Measurements from ENCODE around the gene ANO4. TPM values are rescaled to one million over a fixed set of nuclear protein-coding genes. Genes with fewer than 3 reads are reported as not detected.

ANO4 gene
- total RNA-seq, 1 donor from 2014 or later: not detected

GRCh38 chr12:100796621-100797020 lies 2.0 kb downstream of the ANO4 start:
- Mint-ChIP-seq H3K4me3 (no peak overlapping the region), H3K27me3 (peaks cover 18% of the 10 kb centered on the region), H3K36me3 (ENCODE audit: low read depth) (no peaks in the 10 kb centered on the region), H3K4me1 (no peaks in the 10 kb centered on the region), H3K9me3 (no peaks in the 10 kb centered on the region), H3K27ac (no peak overlapping the region)
- ChIA-PET CTCF (no interaction called here), POLR2A (no interaction called here)
- ATAC-seq (ENCODE audit: low read depth): no peak
- no peak for DNase-seq
- TF ChIP-seq CTCF (IDR thresholded peaks at IDR 0.05): no peak
- intact Hi-C loops (cut with micrococcal nuclease): no loop called here

GRCh38 chr12:100797246-100797645 lies 2.7 kb downstream of the ANO4 start:
- H3K9me3 Mint-ChIP-seq: no peaks in the 10 kb centered on the region
- ATAC-seq (ENCODE audit: low read depth) (no peak), DNase-seq (no peak)
- no peak overlapping the region for H3K4me3 Mint-ChIP-seq
- no peaks in the 10 kb centered on the region for H3K36me3 Mint-ChIP-seq (ENCODE audit: low read depth)
- H3K4me1 Mint-ChIP-seq: no peaks in the 10 kb centered on the region
- H3K27ac Mint-ChIP-seq: no peak overlapping the region
- ChIA-PET POLR2A (no interaction called here), CTCF (no interaction called here)
- TF ChIP-seq CTCF (IDR thresholded peaks at IDR 0.05): no peak
- intact Hi-C loops (cut with micrococcal nuclease): no loop called here
- peaks cover 18% of the 10 kb centered on the region for H3K27me3 Mint-ChIP-seq

- DNase-seq (no peak), ATAC-seq (ENCODE audit: low read depth) (no peak)
- H3K9me3 Mint-ChIP-seq: no peaks in the 10 kb centered on the region
- H3K27me3 Mint-ChIP-seq: peaks cover 18% of the 10 kb centered on the region
- H3K27ac Mint-ChIP-seq: no peak overlapping the region
- ChIA-PET POLR2A (no interaction called here), CTCF (no interaction called here)
- no peak overlapping the region for H3K4me3 Mint-ChIP-seq
- intact Hi-C loops (cut with micrococcal nuclease): no loop called here
- H3K4me1 Mint-ChIP-seq: no peaks in the 10 kb centered on the region
- H3K36me3 Mint-ChIP-seq (ENCODE audit: low read depth): no peaks in the 10 kb centered on the region
- no peak for TF ChIP-seq CTCF (IDR thresholded peaks at IDR 0.05)
Observed at GRCh38 chr12:100797786-100798185, 3.2 kb downstream of the ANO4 start.

GRCh38 chr12:100798286-100799160 lies 3.9 kb downstream of the ANO4 start:
- intact Hi-C loops (cut with micrococcal nuclease): no loop called here
- ATAC-seq (ENCODE audit: low read depth): no peak
- Mint-ChIP-seq H3K4me3 (no peak overlapping the region), H3K36me3 (ENCODE audit: low read depth) (no peaks in the 10 kb centered on the region), H3K4me1 (no peaks in the 10 kb centered on the region), H3K27me3 (peaks cover 18% of the 10 kb centered on the region), H3K27ac (no peak overlapping the region), H3K9me3 (no peaks in the 10 kb centered on the region)
- no peak for TF ChIP-seq CTCF (IDR thresholded peaks at IDR 0.05)
- DNase-seq: no peak
- POLR2A ChIA-PET: no interaction called here
- CTCF ChIA-PET: no interaction called here

GRCh38 chr12:100799770-100800169 lies 5.2 kb downstream of the ANO4 start:
- Mint-ChIP-seq H3K4me1 (no peaks in the 10 kb centered on the region), H3K9me3 (no peaks in the 10 kb centered on the region), H3K4me3 (no peak overlapping the region), H3K27me3 (peaks cover 13% of the 10 kb centered on the region), H3K27ac (no peak overlapping the region), H3K36me3 (ENCODE audit: low read depth) (no peaks in the 10 kb centered on the region)
- DNase-seq (no peak), ATAC-seq (ENCODE audit: low read depth) (no peak)
- CTCF ChIA-PET: no interaction called here
- intact Hi-C loops (cut with micrococcal nuclease): no loop called here
- POLR2A ChIA-PET: no interaction called here
- TF ChIP-seq CTCF (IDR thresholded peaks at IDR 0.05): no peak

All from activated B cell treated with CpG ODN at 0.5 μM for 24 hours (primary cell).